Measurements from ENCODE around the gene LPIN1.

The LPIN1 gene

GRCh38 chr2:11748861-11749645, 2.6 kb downstream of the LPIN1 start:
- no peak overlapping the region for H3K4me3 ChIP-seq (ENCODE audit: low read depth, low read length)
- DNase-seq (ENCODE audit: low read depth), result no peak
- TF ChIP-seq CTCF (IDR thresholded peaks at IDR 0.05; ENCODE audit: low read depth, low read length) (no peak), MYC (IDR thresholded peaks at IDR 0.05; ENCODE audit: low read depth, low read length) (no peak), MAX (IDR thresholded peaks at IDR 0.05; ENCODE audit: low read depth, low read length) (no peak), POLR2A (IDR thresholded peaks at IDR 0.05; ENCODE audit: extremely low read depth, insufficient read length) (no peak)

- no peak for TF ChIP-seq MYC (IDR thresholded peaks at IDR 0.05; ENCODE audit: low read depth, low read length)
- no peak for TF ChIP-seq MAX (IDR thresholded peaks at IDR 0.05; ENCODE audit: low read depth, low read length)
- TF ChIP-seq CTCF (IDR thresholded peaks at IDR 0.05; ENCODE audit: low read depth, low read length), result no peak
- no peak for TF ChIP-seq POLR2A (IDR thresholded peaks at IDR 0.05; ENCODE audit: extremely low read depth, insufficient read length)
- H3K4me3 ChIP-seq (ENCODE audit: low read depth, low read length), result no peak overlapping the region
- DNase-seq (ENCODE audit: low read depth), result no peak
Measured at GRCh38 chr2:11749646-11750349, 3.4 kb downstream of the LPIN1 start.

- DNase-seq (ENCODE audit: low read depth), result no peak
- TF ChIP-seq POLR2A (IDR thresholded peaks at IDR 0.05; ENCODE audit: extremely low read depth, insufficient read length), result no peak
- no peak for TF ChIP-seq MYC (IDR thresholded peaks at IDR 0.05; ENCODE audit: low read depth, low read length)
- TF ChIP-seq MAX (IDR thresholded peaks at IDR 0.05; ENCODE audit: low read depth, low read length), result no peak
- TF ChIP-seq CTCF (IDR thresholded peaks at IDR 0.05; ENCODE audit: low read depth, low read length), result no peak
- no peak overlapping the region for H3K4me3 ChIP-seq (ENCODE audit: low read depth, low read length)
Measured at GRCh38 chr2:11750422-11750821, 4.0 kb downstream of the LPIN1 start.

- no peak for DNase-seq (ENCODE audit: low read depth)
- H3K4me3 ChIP-seq (ENCODE audit: low read depth, low read length), result no peak overlapping the region
- TF ChIP-seq CTCF (IDR thresholded peaks at IDR 0.05; ENCODE audit: low read depth, low read length) (no peak), POLR2A (IDR thresholded peaks at IDR 0.05; ENCODE audit: extremely low read depth, insufficient read length) (no peak), MAX (IDR thresholded peaks at IDR 0.05; ENCODE audit: low read depth, low read length) (no peak), MYC (IDR thresholded peaks at IDR 0.05; ENCODE audit: low read depth, low read length) (no peak)
Measured at GRCh38 chr2:11750917-11751316, 4.5 kb downstream of the LPIN1 start.

GRCh38 chr2:11752906-11753305, 6.5 kb downstream of the LPIN1 start:
- DNase-seq (ENCODE audit: low read depth), result no peak
- TF ChIP-seq CTCF (IDR thresholded peaks at IDR 0.05; ENCODE audit: low read depth, low read length), result no peak
- TF ChIP-seq MYC (IDR thresholded peaks at IDR 0.05; ENCODE audit: low read depth, low read length), result no peak
- H3K4me3 ChIP-seq (ENCODE audit: low read depth, low read length), result no peak overlapping the region

Data from NB4 (cell line).